IMR-90 (cell line): ENCODE results near the gene CHAT. TPM values are rescaled to one million over a fixed set of nuclear protein-coding genes. Genes with fewer than 3 reads are reported as not detected.

ENCODE experiments used
- ATAC-seq: fragments of 200-7000 bp; cut with Tn5 transposase; 2 replicates; pipeline ENCODE4 v1.9.1; 2020; ENCODE audit warnings: low read depth, mild to moderate bottlenecking, moderate library complexity
- BruUV-seq: library from RNA; stranded (reverse); fragments of 400-500 nt; replicated peaks from 2 replicates; lab custom pipeline; 2021; lab: Mats Ljungman, UMichigan
- CTCF ChIA-PET: fragments of 300-600 bp; formaldehyde crosslinking; extraction: SDS; loops from one replicate; lab custom pipeline; 2021; ENCODE audit warnings: antibody characterized with exemption; lab: Yijun Ruan, JAX
- POLR2A ChIA-PET: fragments of 300-600 bp; sonication (Branson Sonifier 250); formaldehyde crosslinking; loops from one replicate; lab custom pipeline; 2022; ENCODE audit warnings: antibody characterized with exemption; ENCODE audit not compliant: unreplicated experiment; lab: Charles Lee
- DNase-seq: peaks from one replicate; pipeline ENCODE4 v3.0.0; 2013
- H2AFZ ChIP-seq: replicated peaks from 2 replicates; pipeline ENCODE3; 2013; ENCODE audit warnings: low read length, mild to moderate bottlenecking; ENCODE audit not compliant: poor library complexity
- H2AK5ac ChIP-seq: 2 replicates; pipeline ENCODE4 v1.6.1; 2013; ENCODE audit warnings: low read depth, low read length, inconsistent platforms
- H2AK9ac ChIP-seq: replicated peaks from 2 replicates; pipeline ENCODE3; 2013; ENCODE audit warnings: mild to moderate bottlenecking, low read depth, low read length, moderate library complexity; ENCODE audit not compliant: poor library complexity
- H2BK120ac ChIP-seq: 2 replicates; pipeline ENCODE4 v1.6.1; 2013; ENCODE audit warnings: low read depth, low read length, inconsistent platforms
- H2BK15ac ChIP-seq: 3 replicates; pipeline ENCODE4 v1.6.1; 2013; ENCODE audit warnings: low read depth, low read length, inconsistent platforms
- H2BK20ac ChIP-seq: 2 replicates; pipeline ENCODE4 v1.6.1; 2013; ENCODE audit warnings: low read depth, mild to moderate bottlenecking, inconsistent platforms, low read length, moderate library complexity
- H2BK5ac ChIP-seq: 2 replicates; pipeline ENCODE4 v1.6.1; 2013; ENCODE audit warnings: mild to moderate bottlenecking, low read depth, low read length, inconsistent platforms; ENCODE audit not compliant: poor library complexity, severe bottlenecking
- H3K14ac ChIP-seq: replicated peaks from 2 replicates; pipeline ENCODE4 v1.6.1; 2013; ENCODE audit warnings: low read depth, low read length, inconsistent platforms
- H3K18ac ChIP-seq: 2 replicates; pipeline ENCODE4 v1.6.1; 2013; ENCODE audit warnings: low read depth, low read length, control low read depth
- H3K23ac ChIP-seq: 2 replicates; pipeline ENCODE4 v1.6.1; 2013; ENCODE audit warnings: low read depth, low read length, inconsistent platforms
- H3K27ac ChIP-seq: 2 replicates; pipeline ENCODE4 v1.5.1; 2013; ENCODE audit warnings: mild to moderate bottlenecking, control low read depth, low read length; ENCODE audit not compliant: insufficient read depth
- H3K27me3 ChIP-seq: 2 replicates; pipeline ENCODE4 v1.6.1; 2013; ENCODE audit warnings: low read length; ENCODE audit not compliant: control insufficient read depth, insufficient read depth
- H3K36me3 ChIP-seq: 2 replicates; pipeline ENCODE4 v1.6.1; 2013; ENCODE audit warnings: low read length, mixed read lengths; ENCODE audit not compliant: control insufficient read depth, insufficient read depth
- H3K4ac ChIP-seq: 2 replicates; pipeline ENCODE4 v1.6.1; 2013; ENCODE audit warnings: low read depth, low read length, inconsistent platforms
- H3K4me1 ChIP-seq: 2 replicates; pipeline ENCODE4 v1.6.1; 2013; ENCODE audit warnings: low read length, mixed read lengths; ENCODE audit not compliant: control insufficient read depth, insufficient read depth
- H3K4me2 ChIP-seq: 2 replicates; pipeline ENCODE4 v1.6.1; 2013; ENCODE audit warnings: low read depth, mild to moderate bottlenecking, control low read depth, low read length, moderate library complexity
- H3K4me3 ChIP-seq: 2 replicates; pipeline ENCODE4 v1.5.1; 2013; ENCODE audit warnings: low read depth, mild to moderate bottlenecking, control low read depth, low read length, moderate library complexity; ENCODE audit not compliant: insufficient read depth
- H3K56ac ChIP-seq: 2 replicates; pipeline ENCODE4 v1.6.1; 2013; ENCODE audit warnings: low read length, inconsistent platforms; ENCODE audit not compliant: insufficient read depth; ENCODE audit errors: extremely low read depth
- H3K79me1 ChIP-seq, 2 experiments: 2 replicates each; pipeline ENCODE4 v1.6.1; 2013; ENCODE audit warnings: low read length in 2 of 2, inconsistent platforms in 1 of 2, low read depth in 1 of 2
- H3K9ac ChIP-seq: 2 replicates; pipeline ENCODE4 v1.6.1; 2013; ENCODE audit warnings: low read depth, low read length, control low read depth
- H3K9me1 ChIP-seq: 2 replicates; pipeline ENCODE4 v1.6.1; 2013; ENCODE audit warnings: low read length, inconsistent platforms; ENCODE audit not compliant: insufficient read depth
- H3K9me3 ChIP-seq: 2 replicates; pipeline ENCODE4 v1.6.1; 2013; ENCODE audit warnings: low read length; ENCODE audit not compliant: control insufficient read depth, insufficient read depth
- H4K20me1 ChIP-seq: 2 replicates; pipeline ENCODE4 v1.6.1; 2013; ENCODE audit warnings: low read length, inconsistent platforms; ENCODE audit not compliant: insufficient read depth
- H4K5ac ChIP-seq: 2 replicates; pipeline ENCODE4 v1.6.1; 2013; ENCODE audit warnings: mild to moderate bottlenecking, low read depth, low read length, control low read depth
- H4K8ac ChIP-seq, 2 experiments: 2 replicates each; pipeline ENCODE4 v1.6.1; 2013; ENCODE audit warnings: low read depth in 2 of 2, low read length in 2 of 2, control low read depth in 1 of 2, inconsistent platforms in 1 of 2
- H4K91ac ChIP-seq: 2 replicates; pipeline ENCODE4 v1.6.1; 2013; ENCODE audit warnings: low read depth, low read length, inconsistent platforms; ENCODE audit not compliant: insufficient read depth
- CEBPB ChIP-seq: IDR thresholded peaks from 2 replicates; pipeline ENCODE4 v1.6.1; 2012; ENCODE audit warnings: low read depth, low read length, improper control_type of control experiment
- CHD1 ChIP-seq: IDR thresholded peaks from 2 replicates; pipeline ENCODE4 v1.6.1; 2012; ENCODE audit warnings: low read depth, low read length, improper control_type of control experiment
- FOS ChIP-seq: fragments of 150-350 bp; IDR thresholded peaks from 2 replicates; pipeline ENCODE4 v1.6.1; 2016; ENCODE audit warnings: low read depth, low read length
- MAFK ChIP-seq: IDR thresholded peaks from 2 replicates; pipeline ENCODE4 v1.6.1; 2012; ENCODE audit warnings: low read depth, low read length, improper control_type of control experiment
- MAZ ChIP-seq: IDR thresholded peaks from 2 replicates; pipeline ENCODE4 v1.6.1; 2012; ENCODE audit warnings: low read depth, mild to moderate bottlenecking, low read length, improper control_type of control experiment, moderate library complexity, borderline replicate concordance
- MXI1 ChIP-seq: IDR thresholded peaks from 2 replicates; pipeline ENCODE4 v1.6.1; 2012; ENCODE audit warnings: low read depth, mild to moderate bottlenecking, low read length, moderate library complexity, borderline replicate concordance
- POLR2A ChIP-seq: IDR thresholded peaks from 2 replicates; pipeline ENCODE4 v1.6.1; 2012; ENCODE audit warnings: mild to moderate bottlenecking, low read depth, low read length
- RAD21 ChIP-seq: IDR thresholded peaks from 2 replicates; pipeline ENCODE4 v1.6.1; 2012; ENCODE audit warnings: low read length, improper control_type of control experiment
- SMC3 ChIP-seq: fragments of 150-350 bp; IDR thresholded peaks from 2 replicates; pipeline ENCODE4 v1.6.1; 2016; ENCODE audit warnings: low read depth, mild to moderate bottlenecking, antibody characterized with exemption, low read length, moderate library complexity
- WGBS, 2 experiments: methylation state at CpG; one replicate each; pipeline versions ENCODE4 v1.1.5 to v1.1.7; 2013; ENCODE audit warnings: missing lambda C conversion rate in 2 of 2; ENCODE audit not compliant: insufficient read length in 1 of 2; ENCODE audit errors: extremely low coverage in 2 of 2; 5-methylcytosine and 5-hydroxymethylcytosine counted together
- dilution Hi-C: fragments of 300-500 bp; cut with HindIII; formaldehyde crosslinking; loops from one replicate; pipeline ENCODE4 v1.14.3; 2018; ENCODE audit warnings: low sequenced_read_pairs; ENCODE audit not compliant: unreplicated experiment
- in situ Hi-C: fragments of 300-500 bp; cut with MboI; formaldehyde crosslinking; loops from 3 replicates; pipeline ENCODE4 v1.14.3; 2019; ENCODE audit warnings: low sequenced_read_pairs, inconsistent platforms, mixed read lengths
- intact Hi-C: fragments of 100-400 bp; cut with micrococcal nuclease; formaldehyde crosslinking; loops from 2 replicates; pipeline ENCODE4 v1.10.0; 2022
- polyA plus RNA-seq, 3 experiments: library from polyadenylated mRNA; depleted of rRNA; stranded (reverse); fragments of >200 nt; gene quantifications; 2 replicates each; pipeline ENCODE4 v1.2.3, GENCODE V29; 2012; ENCODE audit warnings: low replicate concordance in 1 of 3
- total RNA-seq: library from RNA; depleted of rRNA; stranded (reverse); fragments of >200 nt; gene quantifications from 2 replicates; pipeline ENCODE4 v1.2.3, GENCODE V29; 2012
- TF ChIP-seq, protein P1 (sequence below): conservative IDR thresholded peaks from 2 replicates; pipeline ENCODE4 v1.5.1; 2012; ENCODE audit warnings: mild to moderate bottlenecking, low read depth, low read length, improper control_type of control experiment
- TF ChIP-seq, protein P2 (sequence below): fragments of 150-350 bp; IDR thresholded peaks from 2 replicates; pipeline ENCODE4 v1.6.1; 2017; ENCODE audit warnings: mild to moderate bottlenecking, antibody characterized with exemption, low read length, low read depth

CHAT gene
- total and polyA plus RNA-seq, 2 of the 4 experiments (the other 2 are of a cell fraction): not detected

DNA sequence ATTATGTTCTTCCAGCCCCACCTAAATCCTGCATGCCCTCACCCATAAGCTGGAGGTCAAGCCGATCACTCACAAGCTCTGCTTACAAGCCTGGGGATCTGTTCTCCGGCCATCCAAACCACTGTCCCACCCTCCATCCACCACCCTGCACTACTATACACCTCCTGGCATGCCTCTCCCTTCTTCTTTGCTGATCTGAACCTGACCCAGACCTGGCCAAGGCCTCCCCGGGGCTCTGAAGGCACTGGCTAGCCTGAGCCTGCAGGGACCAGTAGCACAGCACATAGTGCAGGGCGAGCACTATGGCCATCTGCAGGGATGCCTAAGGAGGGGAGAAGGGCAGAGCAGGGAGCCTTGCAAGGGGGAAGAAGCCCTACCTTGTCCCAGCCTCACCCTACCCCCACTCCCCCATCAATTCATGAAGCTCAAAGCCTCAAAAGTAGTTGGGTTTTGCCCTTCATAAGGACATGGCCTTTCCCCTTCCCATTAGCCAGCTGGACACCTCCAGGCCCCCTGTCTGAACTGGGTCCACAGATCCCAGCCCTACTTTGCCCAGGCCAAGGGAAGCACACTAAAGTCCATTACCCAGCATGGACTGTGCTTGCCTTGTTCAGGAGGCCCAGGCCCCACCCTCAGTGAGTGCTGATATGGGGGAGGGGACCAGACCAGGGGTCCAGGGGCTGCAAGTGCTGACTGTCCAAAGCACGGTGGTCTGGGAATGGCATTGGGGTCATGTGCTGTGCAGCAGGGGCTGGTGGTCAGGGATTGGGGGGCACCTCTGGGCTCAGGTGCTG is 29.6 kb downstream of the CHAT start:
- Histone ChIP-seq H2AFZ (no peak overlapping the region), H3K27ac (no peak overlapping the region), H3K4me3 (no peak overlapping the region), H2BK15ac (no peak overlapping the region), H4K20me1 (no peaks in the 10 kb centered on the region), H3K18ac (no peak overlapping the region), H3K9me3 (no peaks in the 10 kb centered on the region), H3K56ac (no peak overlapping the region), H3K27me3 (peaks cover 14% of the 10 kb centered on the region), H3K23ac (no peak overlapping the region), H3K9me1 (no peaks in the 10 kb centered on the region), H3K79me1 (no peaks in the 10 kb centered on the region), H2BK5ac (no peak overlapping the region), H4K91ac (no peak overlapping the region), H4K8ac (no peak overlapping the region), H4K5ac (no peak overlapping the region), H2AK9ac (no peak overlapping the region), H2AK5ac (no peak overlapping the region), H3K14ac (no peak overlapping the region), H2BK120ac (no peak overlapping the region), H3K4me2 (no peak overlapping the region), H3K4ac (no peak overlapping the region), H3K36me3 (no peaks in the 10 kb centered on the region), H2BK20ac (no peak overlapping the region), H3K9ac (no peak overlapping the region), H3K4me1 (no peaks in the 10 kb centered on the region)
- dilution Hi-C loops (no loop called here), intact Hi-C loops (no loop called here), in situ Hi-C loops (no loop called here)
- DNase-seq (no peak), ATAC-seq (no peak)
- 45% methylated on average over 3 of the region's 5 CpGs; no CpG with 5 or more reads in 1 of the 2 experiments for WGBS, 2 experiments
- no peak for TF ChIP-seq SMC3
- TF ChIP-seq, protein P1, sequence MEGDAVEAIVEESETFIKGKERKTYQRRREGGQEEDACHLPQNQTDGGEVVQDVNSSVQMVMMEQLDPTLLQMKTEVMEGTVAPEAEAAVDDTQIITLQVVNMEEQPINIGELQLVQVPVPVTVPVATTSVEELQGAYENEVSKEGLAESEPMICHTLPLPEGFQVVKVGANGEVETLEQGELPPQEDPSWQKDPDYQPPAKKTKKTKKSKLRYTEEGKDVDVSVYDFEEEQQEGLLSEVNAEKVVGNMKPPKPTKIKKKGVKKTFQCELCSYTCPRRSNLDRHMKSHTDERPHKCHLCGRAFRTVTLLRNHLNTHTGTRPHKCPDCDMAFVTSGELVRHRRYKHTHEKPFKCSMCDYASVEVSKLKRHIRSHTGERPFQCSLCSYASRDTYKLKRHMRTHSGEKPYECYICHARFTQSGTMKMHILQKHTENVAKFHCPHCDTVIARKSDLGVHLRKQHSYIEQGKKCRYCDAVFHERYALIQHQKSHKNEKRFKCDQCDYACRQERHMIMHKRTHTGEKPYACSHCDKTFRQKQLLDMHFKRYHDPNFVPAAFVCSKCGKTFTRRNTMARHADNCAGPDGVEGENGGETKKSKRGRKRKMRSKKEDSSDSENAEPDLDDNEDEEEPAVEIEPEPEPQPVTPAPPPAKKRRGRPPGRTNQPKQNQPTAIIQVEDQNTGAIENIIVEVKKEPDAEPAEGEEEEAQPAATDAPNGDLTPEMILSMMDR: no peak
- TF ChIP-seq CEBPB: no peak
- TF ChIP-seq MAFK: no peak
- no peak for TF ChIP-seq RAD21
- TF ChIP-seq MAZ: no peak
- TF ChIP-seq CHD1: no peak
- no peak for TF ChIP-seq POLR2A
- no peak for TF ChIP-seq MXI1
- TF ChIP-seq, protein P2, sequence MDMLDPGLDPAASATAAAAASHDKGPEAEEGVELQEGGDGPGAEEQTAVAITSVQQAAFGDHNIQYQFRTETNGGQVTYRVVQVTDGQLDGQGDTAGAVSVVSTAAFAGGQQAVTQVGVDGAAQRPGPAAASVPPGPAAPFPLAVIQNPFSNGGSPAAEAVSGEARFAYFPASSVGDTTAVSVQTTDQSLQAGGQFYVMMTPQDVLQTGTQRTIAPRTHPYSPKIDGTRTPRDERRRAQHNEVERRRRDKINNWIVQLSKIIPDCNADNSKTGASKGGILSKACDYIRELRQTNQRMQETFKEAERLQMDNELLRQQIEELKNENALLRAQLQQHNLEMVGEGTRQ: no peak
- no peak for TF ChIP-seq FOS
- BruUV-seq: no TSS peak
- POLR2A ChIA-PET: no interaction called here
- CTCF ChIA-PET: no interaction called here
